Measurements from ENCODE around the gene UQCR10. TPM values are rescaled to one million over a fixed set of nuclear protein-coding genes. Genes with fewer than 3 reads are reported as not detected.

Gene UQCR10
- total RNA-seq, 1 donor from 2014 or later: 86.3 TPM

DNA sequence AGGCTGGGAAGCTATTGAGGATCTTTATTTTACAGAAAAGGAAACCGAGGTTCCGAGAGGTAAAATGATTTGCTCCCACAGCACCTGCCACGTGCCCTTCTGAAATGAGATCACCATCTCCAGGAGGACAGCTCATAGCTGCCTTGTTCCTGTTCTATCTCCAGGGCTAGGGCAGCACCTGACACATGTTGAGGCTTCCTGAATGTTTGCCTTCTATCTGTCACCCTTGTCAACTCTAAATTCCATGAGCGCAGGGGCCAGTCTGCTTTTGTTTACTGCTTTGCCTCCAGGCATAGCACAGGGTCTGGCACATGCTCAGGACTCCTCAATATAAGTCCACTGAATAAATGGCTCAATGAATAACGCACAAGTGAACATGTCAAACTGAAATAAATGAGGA, 46.8 kb downstream of the UQCR10 start:
- no peak for ATAC-seq

DNA sequence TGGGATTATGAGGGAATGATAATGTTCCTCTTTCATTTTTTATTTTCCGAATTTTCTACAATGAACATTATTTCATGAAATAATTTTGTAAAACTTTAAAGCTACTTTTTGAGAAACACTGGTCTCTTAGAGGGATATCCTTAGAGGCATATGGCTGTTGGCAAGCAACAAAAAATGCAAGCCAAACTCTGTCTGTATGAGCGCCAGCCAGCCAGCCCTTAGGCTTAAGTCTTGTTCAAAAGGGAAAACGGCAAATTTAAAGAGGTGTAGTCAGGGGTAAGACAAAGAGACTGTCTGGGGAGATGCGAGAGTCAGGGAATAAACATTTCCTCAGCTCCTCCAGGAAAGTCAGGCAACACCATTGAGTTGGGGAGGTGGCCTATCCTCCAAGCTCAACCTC, 48.4 kb downstream of the UQCR10 start:
- peaks cover 13% of the 10 kb centered on the region for H3K4me1 ChIP-seq
- no peak for DNase-seq
- no peak overlapping the region for H3K27ac ChIP-seq
- TF ChIP-seq, protein P1, sequence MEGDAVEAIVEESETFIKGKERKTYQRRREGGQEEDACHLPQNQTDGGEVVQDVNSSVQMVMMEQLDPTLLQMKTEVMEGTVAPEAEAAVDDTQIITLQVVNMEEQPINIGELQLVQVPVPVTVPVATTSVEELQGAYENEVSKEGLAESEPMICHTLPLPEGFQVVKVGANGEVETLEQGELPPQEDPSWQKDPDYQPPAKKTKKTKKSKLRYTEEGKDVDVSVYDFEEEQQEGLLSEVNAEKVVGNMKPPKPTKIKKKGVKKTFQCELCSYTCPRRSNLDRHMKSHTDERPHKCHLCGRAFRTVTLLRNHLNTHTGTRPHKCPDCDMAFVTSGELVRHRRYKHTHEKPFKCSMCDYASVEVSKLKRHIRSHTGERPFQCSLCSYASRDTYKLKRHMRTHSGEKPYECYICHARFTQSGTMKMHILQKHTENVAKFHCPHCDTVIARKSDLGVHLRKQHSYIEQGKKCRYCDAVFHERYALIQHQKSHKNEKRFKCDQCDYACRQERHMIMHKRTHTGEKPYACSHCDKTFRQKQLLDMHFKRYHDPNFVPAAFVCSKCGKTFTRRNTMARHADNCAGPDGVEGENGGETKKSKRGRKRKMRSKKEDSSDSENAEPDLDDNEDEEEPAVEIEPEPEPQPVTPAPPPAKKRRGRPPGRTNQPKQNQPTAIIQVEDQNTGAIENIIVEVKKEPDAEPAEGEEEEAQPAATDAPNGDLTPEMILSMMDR (IDR thresholded peaks at IDR 0.05): no peak
- no peaks in the 10 kb centered on the region for H3K27me3 ChIP-seq
- no peak for ATAC-seq
- H3K36me3 ChIP-seq: peaks cover 80% of the 10 kb centered on the region
- no peaks in the 10 kb centered on the region for H3K9me3 ChIP-seq
- H3K4me3 ChIP-seq: no peak overlapping the region
- intact Hi-C loops (cut with DNase I): no loop called here

More for the DNA sequence above, 46.8 kb downstream of the UQCR10 start:
- TF ChIP-seq, protein P1 (IDR thresholded peaks at IDR 0.05): no peak
- no peaks in the 10 kb centered on the region for H3K27me3 ChIP-seq
- H3K27ac ChIP-seq: no peak overlapping the region
- DNase-seq: no peak
- intact Hi-C loops (cut with DNase I): no loop called here
- H3K4me1 ChIP-seq: peaks cover 13% of the 10 kb centered on the region
- no peaks in the 10 kb centered on the region for H3K9me3 ChIP-seq
- no peak overlapping the region for H3K4me3 ChIP-seq
- peaks cover 72% of the 10 kb centered on the region for H3K36me3 ChIP-seq

DNA sequence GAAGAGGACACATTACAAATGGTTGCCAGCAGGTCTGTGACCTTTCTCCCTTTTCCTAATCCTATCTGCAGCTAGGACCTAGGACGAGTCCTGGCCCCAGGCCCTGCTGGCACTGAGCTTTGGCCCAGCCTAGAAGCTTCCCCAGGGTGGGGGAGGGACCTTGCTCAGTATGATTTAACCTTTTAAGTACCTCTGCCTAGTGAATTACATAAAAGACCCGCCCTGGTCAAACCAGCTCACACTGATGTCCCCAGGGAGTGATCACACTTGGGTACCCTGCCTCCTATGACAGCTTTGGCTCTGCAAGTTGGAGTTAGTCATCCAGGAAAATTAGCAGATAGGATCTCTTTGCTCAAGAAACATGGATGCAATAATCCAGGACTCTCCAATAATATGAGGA, 49.0 kb downstream of the UQCR10 start:
- intact Hi-C loops (cut with DNase I): no loop called here
- no peaks in the 10 kb centered on the region for H3K27me3 ChIP-seq

DNA sequence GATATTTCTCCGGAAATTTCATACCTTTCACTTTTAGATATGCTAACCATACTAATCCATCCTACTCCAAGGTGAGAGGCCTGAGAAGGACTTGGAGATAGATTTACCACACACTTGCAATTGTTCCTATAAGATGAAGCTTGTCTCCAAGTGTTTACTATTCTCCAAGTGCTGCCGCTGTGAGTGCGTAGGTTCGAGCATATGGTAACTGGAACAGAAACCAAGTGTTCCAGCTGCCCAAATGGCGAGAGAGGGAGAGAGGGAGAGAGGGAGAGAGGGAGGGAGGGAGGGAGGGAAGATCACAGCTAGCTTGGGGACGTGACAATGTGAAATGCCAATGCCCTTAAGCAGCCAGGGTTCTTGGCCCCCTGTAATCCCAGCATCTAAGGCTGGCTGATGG, 49.4 kb downstream of the UQCR10 start:
- DNase-seq (no peak), ATAC-seq (no peak)
- no peak overlapping the region for H3K27ac ChIP-seq
- intact Hi-C loops (cut with DNase I): no loop called here
- peaks cover 13% of the 10 kb centered on the region for H3K4me1 ChIP-seq
- peaks cover 80% of the 10 kb centered on the region for H3K36me3 ChIP-seq
- H3K27me3 ChIP-seq: no peaks in the 10 kb centered on the region
- H3K9me3 ChIP-seq: no peaks in the 10 kb centered on the region
- TF ChIP-seq, protein P1 (IDR thresholded peaks at IDR 0.05): no peak
- no peak overlapping the region for H3K4me3 ChIP-seq

More for the DNA sequence above, 49.0 kb downstream of the UQCR10 start:
- no peak overlapping the region for H3K27ac ChIP-seq
- TF ChIP-seq, protein P1 (IDR thresholded peaks at IDR 0.05): no peak
- H3K36me3 ChIP-seq: peaks cover 80% of the 10 kb centered on the region
- no peak for DNase-seq
- H3K4me1 ChIP-seq: peaks cover 13% of the 10 kb centered on the region
- H3K4me3 ChIP-seq: no peak overlapping the region
- ATAC-seq: no peak
- H3K9me3 ChIP-seq: no peaks in the 10 kb centered on the region

DNA sequence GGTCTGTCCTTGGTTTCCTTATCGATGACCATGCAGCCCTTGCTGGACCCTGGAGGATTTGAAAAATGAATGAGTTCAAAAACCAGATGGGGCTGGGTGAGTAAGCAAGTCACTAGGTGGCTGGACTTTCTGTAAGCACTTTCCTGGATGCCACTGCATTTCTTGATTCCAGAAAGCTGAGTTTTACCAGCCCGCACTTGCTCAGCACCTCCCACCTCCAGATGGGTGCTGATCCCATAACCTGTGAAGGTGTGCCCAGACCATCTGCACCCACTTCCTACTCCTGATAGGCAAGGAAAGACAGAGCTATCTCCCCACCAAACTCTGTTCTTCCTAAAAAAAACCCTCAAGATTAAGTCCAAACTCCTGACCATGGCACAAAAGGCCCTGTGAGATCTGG, 49.8 kb downstream of the UQCR10 start:
- no peak overlapping the region for H3K27ac ChIP-seq
- peaks cover 15% of the 10 kb centered on the region for H3K4me1 ChIP-seq
- H3K27me3 ChIP-seq: no peaks in the 10 kb centered on the region
- TF ChIP-seq, protein P1 (IDR thresholded peaks at IDR 0.05): no peak
- H3K9me3 ChIP-seq: no peaks in the 10 kb centered on the region
- no peak for DNase-seq
- H3K36me3 ChIP-seq: peaks cover 80% of the 10 kb centered on the region
- no peak overlapping the region for H3K4me3 ChIP-seq
- intact Hi-C loops (cut with DNase I): no loop called here
- no peak for ATAC-seq

DNA sequence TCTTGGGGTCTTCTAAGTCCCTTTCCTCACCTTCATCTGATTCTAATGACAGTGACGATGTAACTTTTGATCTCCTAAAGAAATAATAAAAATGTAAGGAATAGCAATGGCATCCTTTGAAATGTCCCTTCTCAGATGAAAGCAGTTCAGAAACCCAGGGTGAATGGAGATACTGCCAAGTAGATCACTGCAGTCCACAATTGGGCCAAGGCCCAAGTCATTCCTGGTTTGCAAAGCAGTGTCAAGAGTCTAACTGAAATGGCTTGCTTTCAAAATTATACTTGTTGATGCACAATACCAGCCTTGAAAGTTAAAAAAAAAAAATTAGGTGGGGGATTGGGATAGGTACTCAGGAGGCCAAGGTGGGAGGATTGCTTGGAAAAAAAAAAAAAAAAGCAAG, 50.6 kb downstream of the UQCR10 start:
- DNase-seq (no peak), ATAC-seq (no peak)
- no peak overlapping the region for H3K4me3 ChIP-seq
- H3K9me3 ChIP-seq: no peaks in the 10 kb centered on the region
- no peak overlapping the region for H3K27ac ChIP-seq
- peaks cover 14% of the 10 kb centered on the region for H3K4me1 ChIP-seq
- intact Hi-C loops (cut with DNase I): no loop called here
- H3K27me3 ChIP-seq: no peaks in the 10 kb centered on the region
- H3K36me3 ChIP-seq: peaks cover 80% of the 10 kb centered on the region
- TF ChIP-seq, protein P1 (IDR thresholded peaks at IDR 0.05): no peak
